ENCODE data around the gene RPL10A. TPM values are rescaled to one million over a fixed set of nuclear protein-coding genes. Genes with fewer than 3 reads are reported as not detected.

The RPL10A gene
- total and polyA plus RNA-seq, 12 donors = 680 to 1,613 (median 1,110) TPM

GRCh38 chr6:35461270-35461669 lies 6.9 kb upstream of the RPL10A start:
- Histone ChIP-seq H3K27me3 (no peaks in the 10 kb centered on the region), H3K4me3 (no peak overlapping the region), H3K4me1 (replicated peaks in 1 of 2) (no peaks in the 10 kb centered on the region), H3K9me3 (replicated peaks in 1 of 3) (no peaks in the 10 kb centered on the region), H3K27ac (no peak overlapping the region), H3K36me3 (replicated peaks in 1 of 2) (no peaks in the 10 kb centered on the region)
- intact Hi-C loops (cut with DNase I) = no loop called here
- TF ChIP-seq CTCF (IDR thresholded peaks at IDR 0.05) (no peak), POLR2A (IDR thresholded peaks at IDR 0.05) (no peak)
- WGBS, 4 donors = 78 to 99% (median 88%) methylated on average over 3 of the region's 3 CpGs
- no peak for DNase-seq

GRCh38 chr6:35463292-35463691 lies 4.9 kb upstream of the RPL10A start:
- no peaks in the 10 kb centered on the region for H3K27me3 ChIP-seq
- WGBS, 4 donors = 85 to 98% (median 93%) methylated on average over 4 of the region's 4 CpGs

GRCh38 chr6:35465646-35466045 lies 2.6 kb upstream of the RPL10A start:
- intact Hi-C loops (cut with DNase I) = no loop called here
- Histone ChIP-seq H3K9me3 (replicated peaks in 1 of 3) (no peaks in the 10 kb centered on the region), H3K36me3 (replicated peaks in 1 of 2) (peaks cover 0 to 10% of the 10 kb centered on the region in 2 donors), H3K27me3 (no peaks in the 10 kb centered on the region), H3K4me1 (replicated peaks in 1 of 2) (peaks cover 12 to 23% of the 10 kb centered on the region in 2 donors), H3K4me3 (no peak overlapping the region), H3K27ac (no peak overlapping the region)
- no peak for TF ChIP-seq CTCF (IDR thresholded peaks at IDR 0.05)
- TF ChIP-seq POLR2A (IDR thresholded peaks at IDR 0.05) = no peak
- no peak for DNase-seq
- 90 to 100% (median 98%) methylated on average over 1 of the region's 1 CpG for WGBS, 4 donors

More at GRCh38 chr6:35463292-35463691, 4.9 kb upstream of the RPL10A start:
- intact Hi-C loops (cut with DNase I) = no loop called here
- Histone ChIP-seq H3K4me1 (replicated peaks in 1 of 2) (peaks cover 0 to 6% of the 10 kb centered on the region in 2 donors), H3K9me3 (replicated peaks in 1 of 3) (no peaks in the 10 kb centered on the region), H3K36me3 (replicated peaks in 1 of 2) (no peaks in the 10 kb centered on the region), H3K4me3 (no peak overlapping the region), H3K27ac (no peak overlapping the region)
- no peak for TF ChIP-seq POLR2A (IDR thresholded peaks at IDR 0.05)
- no peak for DNase-seq

- Histone ChIP-seq H3K36me3 (replicated peaks in 1 of 2) (peaks cover 0 to 25% of the 10 kb centered on the region in 2 donors), H3K4me3 (peak overlapping the region in 3 of 4 donors; percentile 64 to 77 (median 75)), H3K4me1 (replicated peaks in 1 of 2) (peaks cover 12 to 50% of the 10 kb centered on the region in 2 donors), H3K27ac (peak overlapping the region in 4 of 5 donors; percentile 85 to 93 (median 88)), H3K27me3 (no peaks in the 10 kb centered on the region), H3K9me3 (replicated peaks in 1 of 3) (no peaks in the 10 kb centered on the region)
- intact Hi-C loops (cut with DNase I) = no loop called here
- WGBS, 4 donors = 6 to 16% (median 9%) methylated on average over 29 to 37 of the region's 37 CpGs
- TF ChIP-seq POLR2A (IDR thresholded peaks at IDR 0.05) = no peak
- TF ChIP-seq CTCF (IDR thresholded peaks at IDR 0.05) = no peak
- peak in 1 of 7 donors; percentile 39 for DNase-seq
These were observed 964 bp downstream of the RPL10A start for GRCh38 chr6:35468980-35469750.
